ENCODE data around the gene GRIK3. TPM values are rescaled to one million over a fixed set of nuclear protein-coding genes. Genes with fewer than 3 reads are reported as not detected.

GRIK3 gene
- total RNA-seq, 1 donor from 2014 or later: not detected

DNA sequence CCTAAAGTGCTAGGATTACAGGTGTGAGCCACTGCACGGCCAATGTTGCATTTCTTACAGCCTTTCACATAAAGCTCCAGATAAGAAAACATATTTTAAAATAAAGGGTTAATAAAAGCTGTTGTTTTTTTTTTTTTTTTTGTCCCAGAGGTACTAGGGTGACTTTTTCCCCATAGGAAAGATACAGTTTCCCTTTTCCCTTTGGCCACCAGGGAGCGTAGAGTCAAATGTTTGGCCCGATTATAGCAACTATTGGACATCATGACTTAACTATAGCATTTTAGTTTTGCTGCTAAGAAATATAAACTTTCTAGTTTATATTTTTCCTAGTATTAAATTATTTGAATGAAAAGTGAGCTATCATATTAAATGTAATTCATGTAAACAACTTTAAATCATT is 31.4 kb downstream of the GRIK3 start:
- no peak for DNase-seq (ENCODE audit: low spot score in 2 of 2, unreplicated experiment in 2 of 2)
- Mint-ChIP-seq H3K27ac (no peak overlapping the region), H3K9me3 (no peaks in the 10 kb centered on the region), H3K36me3 (no peaks in the 10 kb centered on the region), H3K4me1 (no peaks in the 10 kb centered on the region), H3K4me3 (no peak overlapping the region), H3K27me3 (ENCODE audit: low read depth) (peaks cover 55% of the 10 kb centered on the region)
- TF ChIP-seq, protein P1, sequence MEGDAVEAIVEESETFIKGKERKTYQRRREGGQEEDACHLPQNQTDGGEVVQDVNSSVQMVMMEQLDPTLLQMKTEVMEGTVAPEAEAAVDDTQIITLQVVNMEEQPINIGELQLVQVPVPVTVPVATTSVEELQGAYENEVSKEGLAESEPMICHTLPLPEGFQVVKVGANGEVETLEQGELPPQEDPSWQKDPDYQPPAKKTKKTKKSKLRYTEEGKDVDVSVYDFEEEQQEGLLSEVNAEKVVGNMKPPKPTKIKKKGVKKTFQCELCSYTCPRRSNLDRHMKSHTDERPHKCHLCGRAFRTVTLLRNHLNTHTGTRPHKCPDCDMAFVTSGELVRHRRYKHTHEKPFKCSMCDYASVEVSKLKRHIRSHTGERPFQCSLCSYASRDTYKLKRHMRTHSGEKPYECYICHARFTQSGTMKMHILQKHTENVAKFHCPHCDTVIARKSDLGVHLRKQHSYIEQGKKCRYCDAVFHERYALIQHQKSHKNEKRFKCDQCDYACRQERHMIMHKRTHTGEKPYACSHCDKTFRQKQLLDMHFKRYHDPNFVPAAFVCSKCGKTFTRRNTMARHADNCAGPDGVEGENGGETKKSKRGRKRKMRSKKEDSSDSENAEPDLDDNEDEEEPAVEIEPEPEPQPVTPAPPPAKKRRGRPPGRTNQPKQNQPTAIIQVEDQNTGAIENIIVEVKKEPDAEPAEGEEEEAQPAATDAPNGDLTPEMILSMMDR (IDR thresholded peaks at IDR 0.05; ENCODE audit: unreplicated experiment): no peak

DNA sequence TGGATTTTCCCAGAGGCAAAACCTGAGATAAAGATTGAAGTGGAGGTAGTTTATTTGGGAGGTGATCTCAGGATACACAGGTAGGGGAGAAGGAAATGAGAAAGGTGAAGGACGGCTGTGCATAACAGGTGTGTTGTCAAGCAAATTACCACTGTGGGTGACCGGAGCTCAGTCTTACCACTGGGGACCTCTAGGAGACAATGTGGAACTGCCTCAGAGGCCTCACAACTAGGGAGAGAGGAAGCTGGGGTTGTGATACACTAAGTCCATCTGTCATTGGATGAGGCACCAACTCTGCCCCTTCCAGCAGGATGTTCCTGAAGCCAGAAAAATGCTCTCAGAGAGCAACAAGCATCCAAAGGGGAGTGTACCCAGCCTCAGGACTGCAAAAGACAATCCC is 32.6 kb downstream of the GRIK3 start:
- DNase-seq (ENCODE audit: low spot score in 2 of 2, unreplicated experiment in 2 of 2): no peak
- H3K27ac Mint-ChIP-seq: no peak overlapping the region
- H3K4me1 Mint-ChIP-seq: no peaks in the 10 kb centered on the region
- H3K9me3 Mint-ChIP-seq: no peaks in the 10 kb centered on the region
- H3K36me3 Mint-ChIP-seq: no peaks in the 10 kb centered on the region
- H3K4me3 Mint-ChIP-seq: no peak overlapping the region
- H3K27me3 Mint-ChIP-seq (ENCODE audit: low read depth): peaks cover 50% of the 10 kb centered on the region
- TF ChIP-seq, protein P1 (IDR thresholded peaks at IDR 0.05; ENCODE audit: unreplicated experiment): no peak

- Mint-ChIP-seq H3K27ac (no peak overlapping the region), H3K4me3 (no peak overlapping the region), H3K9me3 (no peaks in the 10 kb centered on the region), H3K36me3 (no peaks in the 10 kb centered on the region), H3K4me1 (no peaks in the 10 kb centered on the region), H3K27me3 (ENCODE audit: low read depth) (peaks cover 55% of the 10 kb centered on the region)
- no peak for DNase-seq (ENCODE audit: low spot score in 2 of 2, unreplicated experiment in 2 of 2)
- TF ChIP-seq, protein P1 (IDR thresholded peaks at IDR 0.05; ENCODE audit: unreplicated experiment): no peak
Measured at GRCh38 chr1:36996106-36996505, 38.2 kb downstream of the GRIK3 start.

DNA sequence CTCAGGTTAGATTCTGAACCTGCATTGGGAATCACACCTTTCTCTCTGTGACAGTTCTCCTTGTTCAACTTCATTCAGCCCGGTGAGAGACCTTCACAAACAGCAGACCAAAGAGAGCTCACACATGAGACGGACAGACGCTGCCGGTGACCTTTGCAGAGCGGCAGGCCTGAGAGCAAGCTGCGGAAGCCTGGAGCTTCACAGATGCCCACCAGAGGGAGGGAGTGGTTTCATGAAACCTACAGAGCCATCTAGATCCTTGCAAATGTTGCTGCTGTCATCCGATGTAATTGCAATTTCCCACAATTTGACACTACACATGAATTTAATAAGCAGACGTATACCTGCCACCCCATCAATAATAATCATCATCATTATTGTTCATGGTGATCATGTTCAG is 39.4 kb downstream of the GRIK3 start:
- H3K36me3 Mint-ChIP-seq: no peaks in the 10 kb centered on the region
- no peaks in the 10 kb centered on the region for H3K4me1 Mint-ChIP-seq
- H3K4me3 Mint-ChIP-seq: no peak overlapping the region
- H3K27me3 Mint-ChIP-seq (ENCODE audit: low read depth): peaks cover 46% of the 10 kb centered on the region
- no peak for DNase-seq (ENCODE audit: low spot score in 2 of 2, unreplicated experiment in 2 of 2)
- H3K27ac Mint-ChIP-seq: no peak overlapping the region
- H3K9me3 Mint-ChIP-seq: no peaks in the 10 kb centered on the region
- TF ChIP-seq, protein P1 (IDR thresholded peaks at IDR 0.05; ENCODE audit: unreplicated experiment): no peak

DNA sequence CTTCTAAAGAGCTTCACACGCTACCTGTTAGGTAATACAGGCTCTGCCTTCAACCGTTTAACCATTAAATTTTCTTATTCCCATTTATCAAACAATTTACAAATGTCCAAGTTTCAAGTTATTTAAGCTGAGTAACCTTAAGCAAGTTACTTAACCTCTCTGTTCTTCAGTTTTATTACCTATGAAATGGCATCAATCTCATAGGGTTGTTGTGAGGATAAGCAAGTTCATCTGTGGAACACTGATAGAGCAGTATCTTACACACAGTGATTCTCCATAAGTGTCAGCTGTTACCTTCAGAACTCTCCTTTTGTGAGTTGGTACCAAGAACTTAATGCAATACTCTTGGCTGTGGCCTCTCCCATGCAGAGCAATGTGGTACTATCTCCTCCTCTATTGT is 40.0 kb downstream of the GRIK3 start:
- TF ChIP-seq, protein P1 (IDR thresholded peaks at IDR 0.05; ENCODE audit: unreplicated experiment): no peak
- H3K27ac Mint-ChIP-seq: no peak overlapping the region
- H3K4me3 Mint-ChIP-seq: no peak overlapping the region
- no peak for DNase-seq (ENCODE audit: low spot score in 2 of 2, unreplicated experiment in 2 of 2)
- H3K4me1 Mint-ChIP-seq: no peaks in the 10 kb centered on the region
- no peaks in the 10 kb centered on the region for H3K9me3 Mint-ChIP-seq
- H3K27me3 Mint-ChIP-seq (ENCODE audit: low read depth): peaks cover 49% of the 10 kb centered on the region
- no peaks in the 10 kb centered on the region for H3K36me3 Mint-ChIP-seq
